GM18873 (cell line): ENCODE measurements around the gene NRP1.

Experiments used
- ATAC-seq: cut with Tn5 transposase; IDR thresholded peaks from one replicate; pipeline ENCODE4 v1.9.1; 2021; ENCODE audit warnings: mild to moderate bottlenecking, moderate library complexity, moderate number of reproducible peaks; ENCODE audit not compliant: unreplicated experiment, low FRiP score

NRP1 gene

GRCh38 chr10:33193701-33194521 is 140.6 kb downstream of the NRP1 start:
- no peak for ATAC-seq

- ATAC-seq = no peak
Measured at GRCh38 chr10:33193057-33193700, 141.3 kb downstream of the NRP1 start.

GRCh38 chr10:33192190-33192589 is 142.3 kb downstream of the NRP1 start:
- ATAC-seq = no peak

- ATAC-seq = no peak
Measured at GRCh38 chr10:33190406-33190805, 144.1 kb downstream of the NRP1 start.

- no peak for ATAC-seq
Measured at GRCh38 chr10:33189808-33190207, 144.7 kb downstream of the NRP1 start.

- ATAC-seq = no peak
Measured at GRCh38 chr10:33189363-33189762, 145.1 kb downstream of the NRP1 start.

- ATAC-seq = no peak
Measured at GRCh38 chr10:33187427-33187999, 147.0 kb downstream of the NRP1 start.

- no peak for ATAC-seq
Measured at GRCh38 chr10:33186150-33186549, 148.3 kb downstream of the NRP1 start.

- ATAC-seq = no peak
Measured at GRCh38 chr10:33183655-33184054, 150.8 kb downstream of the NRP1 start.

- no peak for ATAC-seq
Measured at GRCh38 chr10:33180921-33181320, 153.5 kb downstream of the NRP1 start.

- ATAC-seq = no peak
Measured at GRCh38 chr10:33180390-33180789, 154.1 kb downstream of the NRP1 start.

GRCh38 chr10:33179067-33179466 is 155.4 kb downstream of the NRP1 start:
- ATAC-seq = no peak

- ATAC-seq = no peak
Measured at GRCh38 chr10:33178026-33178755, 156.3 kb downstream of the NRP1 start.

- ATAC-seq = no peak
Measured at GRCh38 chr10:33176688-33177087, 157.8 kb downstream of the NRP1 start.

GRCh38 chr10:33174674-33175434 is 159.6 kb downstream of the NRP1 start:
- ATAC-seq = no peak

- no peak for ATAC-seq
Measured at GRCh38 chr10:33165911-33166310, 168.6 kb downstream of the NRP1 start.

- no peak for ATAC-seq
Measured at GRCh38 chr10:33164060-33164709, 170.3 kb downstream of the NRP1 start.

GRCh38 chr10:33162248-33162575 is 172.3 kb downstream of the NRP1 start:
- ATAC-seq = no peak

GRCh38 chr10:33161550-33162247 is 172.8 kb downstream of the NRP1 start:
- ATAC-seq = no peak
